Smooth muscle cell of the pulmonary artery (primary cell): ENCODE measurements around the gene OR9A4. TPM values are rescaled to one million over a fixed set of nuclear protein-coding genes. Genes with fewer than 3 reads are reported as not detected.

Experiments used
- total RNA-seq: library from RNA; depleted of rRNA; stranded (reverse); fragments of >200 nt; gene quantifications from 2 replicates; pipeline ENCODE4 v1.2.3, GENCODE V29; 2014

OR9A4 gene
- total RNA-seq: 0.07 TPM in 1 of 2 replicates, not detected in the other

GRCh38 chr7:141916099-141916498 lies at the start of gene OR9A4:
Gene OR9A4, plus strand, starts transcription at chr7:141916399. Its CDS starts 2,477 bp downstream, at chr7:141918876.

GRCh38 chr7:141946796-141947195 lies 30.6 kb downstream of the OR9A4 start, which contains the start of gene CLEC5A:
Gene CLEC5A, minus strand, starts transcription at chr7:141946974. Its CDS starts 682 bp downstream, at chr7:141946292.

Other genes starting within 250 kb of the OR9A4 start
- 9.4 and 10.7 TPM in 2 replicates for gene DENND11, start 214.2 kb upstream of the OR9A4 start, total RNA-seq
- gene WEE2, start 208.0 kb upstream of the OR9A4 start, total RNA-seq: not detected in 2 replicates
- gene SSBP1, start 178.0 kb upstream of the OR9A4 start, total RNA-seq: 77.1 and 90.1 TPM in 2 replicates
- gene TAS2R3, start 152.3 kb upstream of the OR9A4 start, total RNA-seq: 2.0 and 2.4 TPM in 2 replicates
- gene TAS2R4, start 139.7 kb upstream of the OR9A4 start, total RNA-seq: 1.5 and 1.9 TPM in 2 replicates
- 1.6 and 2.1 TPM in 2 replicates for gene TAS2R5, start 126.2 kb upstream of the OR9A4 start, total RNA-seq
- gene PRSS37, start 74.9 kb upstream of the OR9A4 start, total RNA-seq: not detected in 2 replicates
- gene CLEC5A, start 30.6 kb downstream of the OR9A4 start, total RNA-seq: not detected in 2 replicates
- gene TAS2R38, start 57.4 kb downstream of the OR9A4 start, total RNA-seq: not detected in 2 replicates
- 0.39 and 0.46 TPM in 2 replicates for gene MGAM, start 79.5 kb downstream of the OR9A4 start, total RNA-seq
- gene MGAM2, start 195.3 kb downstream of the OR9A4 start, total RNA-seq: not detected in 2 replicates